GM18951 (cell line): ENCODE measurements around the gene ZSCAN10.

Experiments used
- POLR2A ChIP-seq: IDR thresholded peaks from 4 replicates; pipeline ENCODE4 v1.6.1; 2011; ENCODE audit warnings: mild to moderate bottlenecking; ENCODE audit not compliant: insufficient read length, insufficient read depth; ENCODE audit errors: extremely low read depth
- in situ Hi-C: fragments of 300-500 bp; cut with MboI; formaldehyde crosslinking; loops from one replicate; pipeline ENCODE4 v1.12.0; 2022; ENCODE audit warnings: low sequenced_read_pairs, mixed read lengths, inconsistent platforms; ENCODE audit not compliant: unreplicated experiment

The ZSCAN10 gene

GRCh38 chr16:3122926-3123570, 24.0 kb upstream of the ZSCAN10 start:
- in situ Hi-C loops = no loop called here
- no peak for TF ChIP-seq POLR2A

- in situ Hi-C loops = no loop called here
- no peak for TF ChIP-seq POLR2A
Observed at GRCh38 chr16:3121851-3122467, 22.9 kb upstream of the ZSCAN10 start.

GRCh38 chr16:3120435-3120834, 21.3 kb upstream of the ZSCAN10 start:
- in situ Hi-C loops = no loop called here

GRCh38 chr16:3119701-3120408, 20.8 kb upstream of the ZSCAN10 start:
- in situ Hi-C loops = no loop called here
- no peak for TF ChIP-seq POLR2A

More at GRCh38 chr16:3120435-3120834, 21.3 kb upstream of the ZSCAN10 start:
- TF ChIP-seq POLR2A = no peak

GRCh38 chr16:3119286-3119685, 20.2 kb upstream of the ZSCAN10 start:
- no peak for TF ChIP-seq POLR2A
- in situ Hi-C loops = no loop called here

GRCh38 chr16:3118846-3119245, 19.8 kb upstream of the ZSCAN10 start:
- in situ Hi-C loops = no loop called here
- TF ChIP-seq POLR2A = no peak

- no peak for TF ChIP-seq POLR2A
- in situ Hi-C loops = no loop called here
Observed at GRCh38 chr16:3118204-3118790, 19.2 kb upstream of the ZSCAN10 start.

GRCh38 chr16:3115561-3115960, 16.5 kb upstream of the ZSCAN10 start:
- in situ Hi-C loops = no loop called here
- no peak for TF ChIP-seq POLR2A

- in situ Hi-C loops = no loop called here
- TF ChIP-seq POLR2A = no peak
Observed at GRCh38 chr16:3115003-3115402, 15.9 kb upstream of the ZSCAN10 start.

- in situ Hi-C loops = no loop called here
- no peak for TF ChIP-seq POLR2A
Observed at GRCh38 chr16:3113765-3114479, 14.8 kb upstream of the ZSCAN10 start.

GRCh38 chr16:3112881-3113574, 13.9 kb upstream of the ZSCAN10 start:
- in situ Hi-C loops = no loop called here

GRCh38 chr16:3112058-3112880, 13.2 kb upstream of the ZSCAN10 start, which contains the start of gene ZNF205:
TSS of gene ZNF205 (plus strand) at chr16:3112586. CDS start at chr16:3113431, 845 bp downstream.
- in situ Hi-C loops = no loop called here
- peak; percentile 22 for TF ChIP-seq POLR2A

More at GRCh38 chr16:3112881-3113574, 13.9 kb upstream of the ZSCAN10 start:
- no peak for TF ChIP-seq POLR2A
